HepG2 (cell line): ENCODE data around the gene DCUN1D3. TPM values are rescaled to one million over a fixed set of nuclear protein-coding genes. Genes with fewer than 3 reads are reported as not detected.
A peak's percentile ranks its signal among the peaks of the same experiment; 100 is the strongest.
"Not testable (repeated sequence)": the region's sequence is repeated elsewhere in the genome, so short reads cannot be mapped to it uniquely, and the experiment has no call there.

ENCODE experiments used
- ATAC-seq: fragments of 200-7000 bp; cut with Tn5 transposase; 3 replicates; pipeline ENCODE4 v1.9.1; 2020; ENCODE audit warnings: mild to moderate bottlenecking, moderate library complexity
- BruUV-seq: library from RNA; stranded (reverse); fragments of 400-500 nt; replicated peaks from 2 replicates; lab custom pipeline; 2021; lab: Mats Ljungman, UMichigan
- CTCF ChIA-PET: fragments of 300-600 bp; formaldehyde crosslinking; extraction: SDS; loops from one replicate; lab custom pipeline; 2021; ENCODE audit warnings: low total read pairs, inconsistent platforms, low intra/inter-chr PET ratio; lab: Yijun Ruan, JAX
- POLR2A ChIA-PET: fragments of 350-600 bp; sonication (Branson Sonifier 250); formaldehyde crosslinking; loops from one replicate; lab custom pipeline; 2020; ENCODE audit warnings: antibody characterized with exemption, inconsistent platforms; lab: Yijun Ruan, JAX
- DNase-seq: peaks from one replicate; pipeline ENCODE4 v3.0.0-alpha.2; 2015; ENCODE audit warnings: low spot score
- FAIRE-seq: peaks from 3 replicates; lab custom pipeline; 2011; peaks lifted over from hg19 to GRCh38; lab: Jason Lieb, UNC
- H2AFZ ChIP-seq: one replicate; pipeline ENCODE4 v1.6.1; 2011; ENCODE audit warnings: low read length, inconsistent platforms
- H3K27ac ChIP-seq: fragments of 300-600 bp; 3 replicates; pipeline ENCODE4 v1.8.0; 2011; ENCODE audit warnings: mixed run types, mild to moderate bottlenecking, mixed read lengths, low read length, inconsistent platforms; ENCODE audit not compliant: insufficient read depth; ENCODE audit errors: extremely low read length
- H3K27me3 ChIP-seq, 2 experiments: fragments of 200-600 bp in 1 of 2; 2 replicates in 1 of 2; 3 replicates in 1 of 2; pipeline versions ENCODE4 v1.6.0 to v1.8.0; 2011; ENCODE audit warnings: low read length in 2 of 2, mild to moderate bottlenecking in 2 of 2, moderate library complexity in 2 of 2, inconsistent platforms in 1 of 2; ENCODE audit not compliant: insufficient read depth in 2 of 2, control insufficient read depth in 1 of 2
- H3K36me3 ChIP-seq, 2 experiments: fragments of 200-600 bp in 1 of 2; replicated peaks in 1 of 2; 2 replicates in 1 of 2; 3 replicates in 1 of 2; pipeline versions ENCODE4 v1.5.1 to v1.8.0; 2011; ENCODE audit warnings: low read length in 2 of 2, inconsistent platforms in 1 of 2; ENCODE audit not compliant: insufficient read depth in 2 of 2, control insufficient read depth in 1 of 2
- H3K4me1 ChIP-seq: 2 replicates; pipeline ENCODE4 v1.5.1; 2012; ENCODE audit warnings: low read length, inconsistent platforms; ENCODE audit not compliant: insufficient read depth
- H3K4me2 ChIP-seq: 2 replicates; pipeline ENCODE4 v1.6.0; 2011; ENCODE audit warnings: low read depth, low read length, inconsistent platforms
- H3K4me3 ChIP-seq, 3 experiments: fragments of 200-600 bp in 1 of 3; sonication (generic), shearing (Covaris generic) in 1 of 3; replicated peaks in 1 of 3; 2 replicates each; pipeline ENCODE4 v1.5.1; 2011 to 2016; ENCODE audit warnings: low read length in 3 of 3, inconsistent platforms in 2 of 3, low read depth in 2 of 3, mild to moderate bottlenecking in 2 of 3, control low read depth in 1 of 3, mixed read lengths in 1 of 3; ENCODE audit not compliant: insufficient read depth in 1 of 3
- H3K79me2 ChIP-seq: one replicate; pipeline ENCODE4 v1.6.1; 2011; ENCODE audit warnings: low read length, inconsistent platforms; ENCODE audit not compliant: insufficient read depth
- H3K9ac ChIP-seq: 2 replicates; pipeline ENCODE4 v1.6.0; 2011; ENCODE audit warnings: mild to moderate bottlenecking, low read depth, low read length, inconsistent platforms; ENCODE audit not compliant: insufficient read depth
- H3K9me3 ChIP-seq: 2 replicates; pipeline ENCODE4 v1.5.1; 2012; ENCODE audit warnings: mild to moderate bottlenecking, low read length
- H4K20me1 ChIP-seq: 2 replicates; pipeline ENCODE4 v1.6.0; 2011; ENCODE audit warnings: inconsistent platforms, mild to moderate bottlenecking, low read length, moderate library complexity; ENCODE audit not compliant: insufficient read depth
- HDAC2 ChIP-seq: sonication (generic); formaldehyde crosslinking; IDR thresholded peaks from 2 replicates; pipeline ENCODE4 v1.4.0; 2020; ENCODE audit warnings: missing genetic modification reagents
- RBM22 ChIP-seq: fragments of 200-400 bp; formaldehyde crosslinking; optimal IDR thresholded peaks from 2 replicates; pipeline ENCODE3; 2017; ENCODE audit warnings: mild to moderate bottlenecking, low read length, moderate library complexity
- TBP ChIP-seq: sonication (generic); formaldehyde crosslinking; IDR thresholded peaks from 2 replicates; pipeline ENCODE4 v1.5.0; 2020; ENCODE audit warnings: missing genetic modification reagents
- ZNF333 ChIP-seq: sonication (generic); formaldehyde crosslinking; IDR thresholded peaks from 2 replicates; pipeline ENCODE4 v1.4.0; 2020; ENCODE audit warnings: mild to moderate bottlenecking, missing genetic modification reagents, borderline replicate concordance
- WGBS: methylation state at CpG from one replicate; pipeline ENCODE4 v1.1.6; 2017; ENCODE audit warnings: low lambda C conversion rate; 5-methylcytosine and 5-hydroxymethylcytosine counted together
- in situ Hi-C: cut with HindIII; loops from 2 replicates; pipeline ENCODE4 v1.10.0; 2017; ENCODE audit warnings: low pct_unique_long_range_greater_than_20kb; ENCODE audit not compliant: extremely low pct_ligation_motif_present
- intact Hi-C: fragments of 100-400 bp; cut with micrococcal nuclease; formaldehyde crosslinking; loops from one replicate; pipeline ENCODE4 v1.10.0; 2022; ENCODE audit not compliant: unreplicated experiment
- polyA plus RNA-seq, 8 experiments: library from polyadenylated mRNA; depleted of rRNA in 3 of 8; stranded (reverse) in 7 of 8; unstranded in 1 of 8; fragments of >200 nt; fragmentation: Illumina TruSeq in 4 of 8; extraction: Trizol in 4 of 8; gene quantifications; 2 replicates each; pipeline versions ENCODE4 v1.2.1 to v1.2.3, GENCODE V29; 2011 to 2016; ENCODE audit warnings: low read depth in 4 of 8, missing spikeins in 1 of 8, mixed read lengths in 1 of 8; ENCODE audit not compliant: insufficient read depth in 1 of 8
- total RNA-seq, 5 experiments: library from RNA; depleted of rRNA; stranded (reverse); fragments of >200 nt; fragmentation: Illumina TruSeq; extraction: Trizol; gene quantifications; 2 replicates each; pipeline ENCODE4 v1.2.3, GENCODE V29; 2016; ENCODE audit warnings: low read depth in 1 of 5

The DCUN1D3 gene
- total and polyA plus RNA-seq, 2 of the 13 experiments (the other 11 are each of a cell fraction or from before 2014, with no cell fraction given): 5.0 to 19.3 TPM

GRCh38 chr16:20862162-20862960 is 37.8 kb downstream of the DCUN1D3 start:
- FAIRE-seq (no peak), ATAC-seq (no peak), DNase-seq (no peak)
- no peaks in the 10 kb centered on the region for H3K9me3 ChIP-seq
- H3K79me2 ChIP-seq: peaks cover 38% of the 10 kb centered on the region
- H4K20me1 ChIP-seq: no peaks in the 10 kb centered on the region
- H3K36me3 ChIP-seq: peaks cover 27 to 40% of the 10 kb centered on the region in 2 experiments
- POLR2A ChIA-PET: interaction anchor here (0.8 kb wide), 1 partner anchor 56 kb away, joined by 4 read pairs; the partner anchor contains the start of genes ERI2 and REXO5
- intact Hi-C loops: no loop called here
- BruUV-seq: no TSS peak
- no peak for TF ChIP-seq TBP
- peak; percentile 21; the same call in 1 of the 2 replicates for TF ChIP-seq ZNF333 (CRISPR knock-in tag)
- TF ChIP-seq RBM22: peak; percentile 61
- TF ChIP-seq HDAC2 (CRISPR knock-in tag): no peak
- H3K4me3 ChIP-seq: no peak overlapping the region
- H2AFZ ChIP-seq: no peak overlapping the region
- peaks cover 17% of the 10 kb centered on the region for H3K4me1 ChIP-seq
- H3K27me3 ChIP-seq: no peaks in the 10 kb centered on the region
- CTCF ChIA-PET: no interaction called here
- in situ Hi-C loops: no loop called here
- H3K9ac ChIP-seq: no peak overlapping the region
- 97% methylated on average over 21 of the region's 21 CpGs for WGBS
- H3K27ac ChIP-seq: no peak overlapping the region
- H3K4me2 ChIP-seq: no peak overlapping the region

- POLR2A ChIA-PET, BruUV-seq: not testable (repeated sequence)
- peaks cover 25% of the 10 kb centered on the region for H3K79me2 ChIP-seq
Measured at GRCh38 chr16:20860995-20861394, 39.2 kb downstream of the DCUN1D3 start.

More at GRCh38 chr16:20860995-20861394, 39.2 kb downstream of the DCUN1D3 start:
- H3K4me2 ChIP-seq, H3K4me1 ChIP-seq, H4K20me1 ChIP-seq, ATAC-seq, H3K27ac ChIP-seq, H3K9me3 ChIP-seq, intact Hi-C loops, H2AFZ ChIP-seq, H3K4me3 ChIP-seq, FAIRE-seq, in situ Hi-C loops, H3K9ac ChIP-seq, H3K27me3 ChIP-seq, CTCF ChIA-PET, DNase-seq: not testable (repeated sequence)
- peaks cover 29 to 46% of the 10 kb centered on the region in 2 experiments for H3K36me3 ChIP-seq
- 100% methylated on average over 4 of the region's 4 CpGs for WGBS
